Neural cell (in vitro differentiated cells): ENCODE measurements around the gene ZDHHC18. TPM values are rescaled to one million over a fixed set of nuclear protein-coding genes. Genes with fewer than 3 reads are reported as not detected.

Experiments used
- H2AFZ ChIP-seq: fragments of 200-600, 300-800 bp; sonication (generic), shearing (Covaris generic); 2 replicates; pipeline ENCODE4 v1.6.0; 2014; ENCODE audit warnings: low read depth, mild to moderate bottlenecking, antibody characterized with exemption, low read length, moderate library complexity
- H3F3A ChIP-seq: fragments of 200-600 bp; shearing (Covaris generic); 2 replicates; pipeline ENCODE4 v1.6.1; 2016; ENCODE audit warnings: mild to moderate bottlenecking, moderate library complexity, mixed read lengths, antibody characterized with exemption, low read length; ENCODE audit not compliant: insufficient read depth, poor library complexity, severe bottlenecking
- H3K27ac ChIP-seq: fragments of 200-600, 300-800 bp; sonication (generic), shearing (Covaris generic); 2 replicates; pipeline ENCODE4 v1.5.1; 2014; ENCODE audit warnings: mild to moderate bottlenecking, low read length, moderate library complexity
- H3K27me3 ChIP-seq: fragments of 300-800, 200-600 bp; sonication (generic), shearing (Covaris generic); 2 replicates; pipeline ENCODE4 v1.6.0; 2014; ENCODE audit warnings: mild to moderate bottlenecking, low read depth, low read length, moderate library complexity; ENCODE audit not compliant: insufficient read depth
- H3K36me3 ChIP-seq: fragments of 300-800, 200-600 bp; sonication (generic), shearing (Covaris generic); 2 replicates; pipeline ENCODE4 v1.5.1; 2014; ENCODE audit warnings: mild to moderate bottlenecking, antibody characterized with exemption, low read length, moderate library complexity; ENCODE audit not compliant: insufficient read depth
- H3K4me2 ChIP-seq: fragments of 300-800, 200-600 bp; sonication (generic), shearing (Covaris generic); 2 replicates; pipeline ENCODE4 v1.6.0; 2014; ENCODE audit warnings: mild to moderate bottlenecking, low read length
- H3K4me3 ChIP-seq: fragments of 300-800, 200-600 bp; sonication (generic), shearing (Covaris generic); 2 replicates; pipeline ENCODE4 v1.5.1; 2014; ENCODE audit warnings: mild to moderate bottlenecking, low read length, moderate library complexity
- H3K79me2 ChIP-seq: fragments of 200-600 bp; shearing (Covaris generic); replicated peaks from 2 replicates; pipeline ENCODE4 v1.6.0; 2014; ENCODE audit warnings: mild to moderate bottlenecking, low read length, moderate library complexity; ENCODE audit not compliant: insufficient read depth
- H3K9ac ChIP-seq: fragments of 300-800, 200-600 bp; sonication (generic), shearing (Covaris generic); 2 replicates; pipeline ENCODE4 v1.6.1; 2016; ENCODE audit warnings: mild to moderate bottlenecking, low read length, mixed read lengths
- H3K9me2 ChIP-seq: fragments of 200-600 bp; shearing (Covaris generic); 2 replicates; pipeline ENCODE4 v1.6.1; 2016; ENCODE audit warnings: mild to moderate bottlenecking, low read length, mixed read lengths; ENCODE audit not compliant: insufficient read depth
- H3K9me3 ChIP-seq: fragments of 200-600, 300-800 bp; sonication (generic), shearing (Covaris generic); 2 replicates; pipeline ENCODE4 v1.6.1; 2016; ENCODE audit warnings: mild to moderate bottlenecking, mixed run types, low read length, moderate library complexity, mixed read lengths
- H4K20me1 ChIP-seq: fragments of 200-600 bp; shearing (Covaris generic); 2 replicates; pipeline ENCODE4 v1.6.1; 2016; ENCODE audit warnings: mild to moderate bottlenecking, mixed run types; ENCODE audit not compliant: insufficient read depth
- EP300 ChIP-seq: fragments of 450-650 bp; conservative IDR thresholded peaks from 2 replicates; pipeline ENCODE4 v1.6.1; 2014; ENCODE audit warnings: antibody characterized with exemption, mild to moderate bottlenecking, moderate library complexity; ENCODE audit not compliant: poor library complexity, severe bottlenecking
- EZH2 ChIP-seq: fragments of 200-600, 300-800 bp; shearing (Covaris generic), sonication (generic); IDR thresholded peaks from 2 replicates; pipeline ENCODE4 v1.6.1; 2014; ENCODE audit warnings: antibody characterized with exemption, low read length, borderline replicate concordance, mild to moderate bottlenecking; ENCODE audit not compliant: insufficient read depth, poor library complexity, severe bottlenecking
- MXI1 ChIP-seq: fragments of 450-650 bp; conservative IDR thresholded peaks from 2 replicates; pipeline ENCODE4 v1.6.1; 2014; ENCODE audit warnings: antibody characterized with exemption, mild to moderate bottlenecking; ENCODE audit not compliant: poor library complexity, severe bottlenecking
- POLR2AphosphoS5 ChIP-seq: IDR thresholded peaks from 2 replicates; pipeline ENCODE4 v1.6.1; 2012
- RAD21 ChIP-seq: fragments of 450-650 bp; conservative IDR thresholded peaks from 2 replicates; pipeline ENCODE4 v1.6.1; 2014; ENCODE audit warnings: antibody characterized with exemption, mild to moderate bottlenecking, moderate library complexity
- SMC3 ChIP-seq: fragments of 450-650 bp; conservative IDR thresholded peaks from 2 replicates; pipeline ENCODE4 v1.6.1; 2014; ENCODE audit warnings: antibody characterized with exemption, mild to moderate bottlenecking, moderate library complexity; ENCODE audit not compliant: poor library complexity
- TAF1 ChIP-seq: IDR thresholded peaks from 2 replicates; pipeline ENCODE4 v1.6.1; 2012; ENCODE audit warnings: low read depth
- polyA plus RNA-seq: library from polyadenylated mRNA; depleted of rRNA; stranded (reverse); fragments of >200 nt; gene quantifications from 2 replicates; pipeline ENCODE4 v1.2.3, GENCODE V29; 2014
- TF ChIP-seq, protein P1 (sequence below): IDR thresholded peaks from 2 replicates; pipeline ENCODE4 v1.6.1; 2012; ENCODE audit warnings: borderline replicate concordance
- TF ChIP-seq, protein P2 (sequence below): fragments of 450-650 bp; IDR thresholded peaks from 2 replicates; pipeline ENCODE4 v1.5.1; 2014; ENCODE audit warnings: antibody characterized with exemption, mild to moderate bottlenecking, moderate library complexity; ENCODE audit not compliant: poor library complexity, severe bottlenecking

The ZDHHC18 gene
- polyA plus RNA-seq, 1 donor from 2014 or later: 23.7 TPM

DNA sequence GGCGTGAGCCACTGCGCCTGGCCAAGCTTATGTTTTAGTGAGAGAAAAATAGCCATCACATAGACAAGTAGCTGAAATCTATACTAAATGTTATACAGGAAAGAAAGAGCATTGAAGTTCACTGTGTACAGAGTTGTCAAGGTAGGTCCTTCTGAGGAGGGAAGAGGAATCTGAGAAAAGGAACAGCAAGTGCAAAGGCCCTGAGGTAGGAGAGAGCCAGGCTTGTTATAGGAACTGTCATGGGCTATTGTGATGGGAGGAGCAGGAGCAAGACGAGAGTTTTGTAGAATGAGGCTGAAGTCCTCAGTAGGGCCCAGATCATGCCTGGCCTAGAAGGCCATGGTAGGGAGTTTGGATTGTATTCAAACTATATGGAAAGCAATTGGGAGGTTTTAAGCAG lies 4.6 kb downstream of the ZDHHC18 start:
- no peak overlapping the region for H3K27ac ChIP-seq
- no peak overlapping the region for H2AFZ ChIP-seq
- H3K36me3 ChIP-seq: no peaks in the 10 kb centered on the region
- H3K4me3 ChIP-seq: no peak overlapping the region
- H3F3A ChIP-seq: no peaks in the 10 kb centered on the region
- H3K9ac ChIP-seq: no peak overlapping the region
- no peaks in the 10 kb centered on the region for H3K27me3 ChIP-seq
- no peaks in the 10 kb centered on the region for H3K9me2 ChIP-seq
- peaks cover 27% of the 10 kb centered on the region for H3K79me2 ChIP-seq
- no peaks in the 10 kb centered on the region for H4K20me1 ChIP-seq
- no peaks in the 10 kb centered on the region for H3K9me3 ChIP-seq
- H3K4me2 ChIP-seq: no peak overlapping the region
- TF ChIP-seq, protein P1, sequence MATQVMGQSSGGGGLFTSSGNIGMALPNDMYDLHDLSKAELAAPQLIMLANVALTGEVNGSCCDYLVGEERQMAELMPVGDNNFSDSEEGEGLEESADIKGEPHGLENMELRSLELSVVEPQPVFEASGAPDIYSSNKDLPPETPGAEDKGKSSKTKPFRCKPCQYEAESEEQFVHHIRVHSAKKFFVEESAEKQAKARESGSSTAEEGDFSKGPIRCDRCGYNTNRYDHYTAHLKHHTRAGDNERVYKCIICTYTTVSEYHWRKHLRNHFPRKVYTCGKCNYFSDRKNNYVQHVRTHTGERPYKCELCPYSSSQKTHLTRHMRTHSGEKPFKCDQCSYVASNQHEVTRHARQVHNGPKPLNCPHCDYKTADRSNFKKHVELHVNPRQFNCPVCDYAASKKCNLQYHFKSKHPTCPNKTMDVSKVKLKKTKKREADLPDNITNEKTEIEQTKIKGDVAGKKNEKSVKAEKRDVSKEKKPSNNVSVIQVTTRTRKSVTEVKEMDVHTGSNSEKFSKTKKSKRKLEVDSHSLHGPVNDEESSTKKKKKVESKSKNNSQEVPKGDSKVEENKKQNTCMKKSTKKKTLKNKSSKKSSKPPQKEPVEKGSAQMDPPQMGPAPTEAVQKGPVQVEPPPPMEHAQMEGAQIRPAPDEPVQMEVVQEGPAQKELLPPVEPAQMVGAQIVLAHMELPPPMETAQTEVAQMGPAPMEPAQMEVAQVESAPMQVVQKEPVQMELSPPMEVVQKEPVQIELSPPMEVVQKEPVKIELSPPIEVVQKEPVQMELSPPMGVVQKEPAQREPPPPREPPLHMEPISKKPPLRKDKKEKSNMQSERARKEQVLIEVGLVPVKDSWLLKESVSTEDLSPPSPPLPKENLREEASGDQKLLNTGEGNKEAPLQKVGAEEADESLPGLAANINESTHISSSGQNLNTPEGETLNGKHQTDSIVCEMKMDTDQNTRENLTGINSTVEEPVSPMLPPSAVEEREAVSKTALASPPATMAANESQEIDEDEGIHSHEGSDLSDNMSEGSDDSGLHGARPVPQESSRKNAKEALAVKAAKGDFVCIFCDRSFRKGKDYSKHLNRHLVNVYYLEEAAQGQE: no peak
- TF ChIP-seq POLR2AphosphoS5 (no peak), EP300 (no peak), MXI1 (no peak), EZH2 (no peak), RAD21 (no peak), TAF1 (no peak), SMC3 (no peak)
- TF ChIP-seq, protein P2, sequence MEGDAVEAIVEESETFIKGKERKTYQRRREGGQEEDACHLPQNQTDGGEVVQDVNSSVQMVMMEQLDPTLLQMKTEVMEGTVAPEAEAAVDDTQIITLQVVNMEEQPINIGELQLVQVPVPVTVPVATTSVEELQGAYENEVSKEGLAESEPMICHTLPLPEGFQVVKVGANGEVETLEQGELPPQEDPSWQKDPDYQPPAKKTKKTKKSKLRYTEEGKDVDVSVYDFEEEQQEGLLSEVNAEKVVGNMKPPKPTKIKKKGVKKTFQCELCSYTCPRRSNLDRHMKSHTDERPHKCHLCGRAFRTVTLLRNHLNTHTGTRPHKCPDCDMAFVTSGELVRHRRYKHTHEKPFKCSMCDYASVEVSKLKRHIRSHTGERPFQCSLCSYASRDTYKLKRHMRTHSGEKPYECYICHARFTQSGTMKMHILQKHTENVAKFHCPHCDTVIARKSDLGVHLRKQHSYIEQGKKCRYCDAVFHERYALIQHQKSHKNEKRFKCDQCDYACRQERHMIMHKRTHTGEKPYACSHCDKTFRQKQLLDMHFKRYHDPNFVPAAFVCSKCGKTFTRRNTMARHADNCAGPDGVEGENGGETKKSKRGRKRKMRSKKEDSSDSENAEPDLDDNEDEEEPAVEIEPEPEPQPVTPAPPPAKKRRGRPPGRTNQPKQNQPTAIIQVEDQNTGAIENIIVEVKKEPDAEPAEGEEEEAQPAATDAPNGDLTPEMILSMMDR: no peak

GRCh38 chr1:26831546-26832248 lies 5.2 kb downstream of the ZDHHC18 start:
- H3K9ac ChIP-seq: no peak overlapping the region
- no peak overlapping the region for H3K4me3 ChIP-seq
- H3K27ac ChIP-seq: no peak overlapping the region
- no peak overlapping the region for H2AFZ ChIP-seq
- H3F3A ChIP-seq: no peaks in the 10 kb centered on the region
- H3K27me3 ChIP-seq: no peaks in the 10 kb centered on the region
- no peaks in the 10 kb centered on the region for H3K36me3 ChIP-seq
- no peak overlapping the region for H3K4me2 ChIP-seq
- H4K20me1 ChIP-seq: no peaks in the 10 kb centered on the region
- H3K79me2 ChIP-seq: peaks cover 24% of the 10 kb centered on the region
- TF ChIP-seq MXI1 (no peak), EZH2 (no peak), EP300 (no peak), SMC3 (no peak), TAF1 (no peak), POLR2AphosphoS5 (no peak), RAD21 (no peak)
- TF ChIP-seq, protein P2: no peak
- TF ChIP-seq, protein P1: no peak
- no peaks in the 10 kb centered on the region for H3K9me3 ChIP-seq
- no peaks in the 10 kb centered on the region for H3K9me2 ChIP-seq
